H9 (cell line): ENCODE measurements around the gene PRPF40A. TPM values are rescaled to one million over a fixed set of nuclear protein-coding genes. Genes with fewer than 3 reads are reported as not detected.

Experiments
- DNase-seq: peaks from one replicate; pipeline ENCODE4 v3.0.0-alpha.2; 2017
- H2AFZ ChIP-seq: one replicate; pipeline ENCODE4 v1.6.1; 2013; ENCODE audit warnings: mild to moderate bottlenecking, low read length, control low read depth, moderate library complexity
- H2AK5ac ChIP-seq: 2 replicates; pipeline ENCODE4 v1.6.1; 2013; ENCODE audit warnings: low read length, control low read depth, mixed read lengths; ENCODE audit not compliant: insufficient read length
- H2BK120ac ChIP-seq: one replicate; pipeline ENCODE4 v1.6.1; 2013; ENCODE audit warnings: low read depth, mild to moderate bottlenecking, low read length, control low read depth, inconsistent platforms; ENCODE audit not compliant: poor library complexity, severe bottlenecking
- H2BK12ac ChIP-seq: 2 replicates; pipeline ENCODE4 v1.6.1; 2013; ENCODE audit warnings: low read length, control low read depth, mixed read lengths, low read depth; ENCODE audit not compliant: insufficient read length
- H2BK15ac ChIP-seq: 2 replicates; pipeline ENCODE4 v1.6.1; 2013; ENCODE audit warnings: low read depth, low read length, control low read depth
- H2BK20ac ChIP-seq: one replicate; pipeline ENCODE4 v1.6.1; 2013; ENCODE audit warnings: low read depth, mild to moderate bottlenecking, low read length, control low read depth, inconsistent platforms; ENCODE audit not compliant: poor library complexity, severe bottlenecking
- H2BK5ac ChIP-seq: 2 replicates; pipeline ENCODE4 v1.6.1; 2013; ENCODE audit warnings: low read length, control low read depth, mixed read lengths; ENCODE audit not compliant: insufficient read length
- H3K14ac ChIP-seq: 2 replicates; pipeline ENCODE4 v1.6.1; 2013; ENCODE audit warnings: low read length, control low read depth; ENCODE audit not compliant: insufficient read depth
- H3K18ac ChIP-seq: 2 replicates; pipeline ENCODE4 v1.6.1; 2013; ENCODE audit warnings: low read depth, mild to moderate bottlenecking, mixed read lengths, low read length, control low read depth; ENCODE audit not compliant: insufficient read length
- H3K23ac ChIP-seq: 2 replicates; pipeline ENCODE4 v1.6.1; 2013; ENCODE audit warnings: low read length, control low read depth, mixed read lengths, low read depth; ENCODE audit not compliant: insufficient read length
- H3K23me2 ChIP-seq: 2 replicates; pipeline ENCODE4 v1.6.1; 2013; ENCODE audit warnings: low read depth, mild to moderate bottlenecking, mixed read lengths, low read length, control low read depth; ENCODE audit not compliant: insufficient read length, poor library complexity, severe bottlenecking
- H3K27ac ChIP-seq: 2 replicates; pipeline ENCODE4 v1.5.1; 2013; ENCODE audit warnings: low read length, control low read depth, mixed read lengths, low read depth; ENCODE audit not compliant: insufficient read length
- H3K27me3 ChIP-seq: 2 replicates; pipeline ENCODE4 v1.6.1; 2013; ENCODE audit warnings: low read length, control low read depth, inconsistent platforms; ENCODE audit not compliant: insufficient read depth
- H3K4ac ChIP-seq: 2 replicates; pipeline ENCODE4 v1.6.1; 2013; ENCODE audit warnings: low read depth, mild to moderate bottlenecking, control low read depth, inconsistent platforms, low read length, moderate library complexity
- H3K4me1 ChIP-seq: 2 replicates; pipeline ENCODE4 v1.6.1; 2013; ENCODE audit warnings: low read length, control low read depth, inconsistent platforms; ENCODE audit not compliant: insufficient read depth
- H3K4me2 ChIP-seq: 2 replicates; pipeline ENCODE4 v1.6.1; 2013; ENCODE audit warnings: low read length, control low read depth, mixed read lengths; ENCODE audit not compliant: insufficient read length, insufficient read depth
- H3K56ac ChIP-seq: 2 replicates; pipeline ENCODE4 v1.6.1; 2013; ENCODE audit warnings: low read depth, mild to moderate bottlenecking, mixed read lengths, low read length, control low read depth; ENCODE audit not compliant: insufficient read length
- H3K79me1 ChIP-seq: 2 replicates; pipeline ENCODE4 v1.6.1; 2013; ENCODE audit warnings: low read depth, mild to moderate bottlenecking, moderate library complexity, low read length, control low read depth, inconsistent platforms; ENCODE audit not compliant: insufficient read depth, poor library complexity, severe bottlenecking
- H3K79me2 ChIP-seq: 2 replicates; pipeline ENCODE4 v1.6.1; 2013; ENCODE audit warnings: low read length, control low read depth, inconsistent platforms; ENCODE audit not compliant: insufficient read depth
- H3K9ac ChIP-seq: 2 replicates; pipeline ENCODE4 v1.6.1; 2013; ENCODE audit warnings: low read length, control low read depth, mixed read lengths; ENCODE audit not compliant: insufficient read length; ENCODE audit errors: extremely low read depth
- H3K9me3 ChIP-seq: one replicate; pipeline ENCODE4 v1.6.1; 2013; ENCODE audit warnings: low read depth, low read length, inconsistent platforms; ENCODE audit not compliant: control insufficient read depth
- H3T11ph ChIP-seq: one replicate; pipeline ENCODE4 v1.6.1; 2013; ENCODE audit warnings: mild to moderate bottlenecking, low read length, control low read depth, inconsistent platforms
- H4K20me1 ChIP-seq: one replicate; pipeline ENCODE4 v1.6.1; 2013; ENCODE audit not compliant: control insufficient read depth, insufficient read length, insufficient read depth
- H4K5ac ChIP-seq: 2 replicates; pipeline ENCODE4 v1.6.1; 2013; ENCODE audit warnings: low read depth, mild to moderate bottlenecking, mixed read lengths, low read length, control low read depth; ENCODE audit not compliant: insufficient read length
- H4K8ac ChIP-seq: replicated peaks from 2 replicates; pipeline ENCODE4 v1.6.1; 2013; ENCODE audit warnings: low read length, control low read depth, mixed read lengths, low read depth; ENCODE audit not compliant: insufficient read length
- H4K91ac ChIP-seq: 2 replicates; pipeline ENCODE4 v1.6.1; 2013; ENCODE audit warnings: low read depth, mild to moderate bottlenecking, moderate library complexity, mixed read lengths, low read length, control low read depth; ENCODE audit not compliant: insufficient read length
- H3K27ac Mint-ChIP-seq, 3 experiments: 2 replicates in 2 of 3; 3 replicates in 1 of 3; pipeline ENCODE4 v1.8.0; 2020 to 2021; ENCODE audit warnings: mixed read lengths in 3 of 3, mild to moderate bottlenecking in 1 of 3, moderate library complexity in 1 of 3
- H3K27me3 Mint-ChIP-seq: 2 replicates; pipeline ENCODE4 v1.8.0; 2021; ENCODE audit warnings: low read depth, mild to moderate bottlenecking, moderate library complexity, mixed read lengths
- H3K36me3 Mint-ChIP-seq, 3 experiments: 2 replicates in 2 of 3; 3 replicates in 1 of 3; pipeline ENCODE4 v1.8.0; 2020 to 2021; ENCODE audit warnings: low read depth in 3 of 3, mixed read lengths in 3 of 3; ENCODE audit not compliant: insufficient read depth in 1 of 3
- H3K4me1 Mint-ChIP-seq, 2 experiments: 2 replicates each; pipeline ENCODE4 v1.8.0; 2020; ENCODE audit warnings: mixed read lengths in 2 of 2
- H3K4me3 Mint-ChIP-seq, 2 experiments: 2 replicates in 1 of 2; 3 replicates in 1 of 2; pipeline ENCODE4 v1.8.0; 2020 to 2021; ENCODE audit warnings: mild to moderate bottlenecking in 2 of 2, mixed read lengths in 2 of 2, moderate library complexity in 1 of 2
- H3K9me3 Mint-ChIP-seq, 2 experiments: 2 replicates in 1 of 2; 3 replicates in 1 of 2; pipeline ENCODE4 v1.8.0; 2020; ENCODE audit warnings: mild to moderate bottlenecking in 2 of 2, mixed read lengths in 2 of 2, moderate library complexity in 1 of 2
- WGBS: extraction: QIAGEN DNeasy Blood & Tissue Kit; methylation state at CpG from one replicate; pipeline ENCODE4 v1.1.7; 2013; ENCODE audit warnings: missing lambda C conversion rate, low lambda C conversion rate, mixed read lengths; ENCODE audit not compliant: insufficient read length; ENCODE audit errors: extremely low coverage; 5-methylcytosine and 5-hydroxymethylcytosine counted together
- total RNA-seq: library from RNA; stranded (reverse); gene quantifications from 2 replicates; pipeline ENCODE4 v1.2.1, GENCODE V29; 2021
- TF ChIP-seq, protein P1 (sequence below): fragments of 200-600 bp; sonication (generic); conservative IDR thresholded peaks from 3 replicates; pipeline ENCODE4 v1.8.0; 2021; ENCODE audit warnings: antibody characterized with exemption, mild to moderate bottlenecking

Gene PRPF40A
- total RNA-seq, 1 experiment from 2014 or later = 158 TPM

DNA sequence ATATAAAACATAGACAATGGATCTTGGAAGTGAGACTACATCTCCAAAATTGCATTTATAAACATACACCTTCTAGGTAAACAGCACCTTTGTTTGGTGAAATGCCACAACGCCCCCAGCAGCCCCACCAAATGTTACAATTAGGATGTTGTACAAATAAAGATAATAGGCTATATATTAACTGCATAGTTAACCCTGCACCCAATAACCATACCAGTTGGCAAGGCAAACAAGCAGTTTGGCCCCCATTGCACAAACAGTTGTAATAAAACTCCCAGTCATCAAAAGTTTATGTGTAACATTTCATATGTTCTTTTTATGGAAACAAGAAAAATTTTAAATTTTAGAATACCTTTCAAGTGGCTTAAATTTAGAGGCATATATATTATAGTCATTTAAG lies 67.3 kb downstream of the PRPF40A start:
- Mint-ChIP-seq H3K4me1 (peaks cover 13 to 42% of the 10 kb centered on the region in 2 experiments), H3K4me3 (no peak overlapping the region), H3K27ac (peak overlapping the region in 1 of 3 experiments; percentile 63; a peak in 1 of 7 replicates), H3K9me3 (no peaks in the 10 kb centered on the region), H3K27me3 (no peaks in the 10 kb centered on the region), H3K36me3 (peaks cover 0 to 28% (median 15%) of the 10 kb centered on the region in 3 experiments; a peak in 6 of 7 replicates)
- Histone ChIP-seq H3K9me3 (no peaks in the 10 kb centered on the region), H4K5ac (no peak overlapping the region), H4K91ac (no peak overlapping the region), H3K9ac (no peak overlapping the region), H3K27me3 (no peaks in the 10 kb centered on the region), H3K79me1 (no peaks in the 10 kb centered on the region), H3K4me2 (no peak overlapping the region), H2AK5ac (no peak overlapping the region), H3K27ac (no peak overlapping the region), H4K20me1 (no peaks in the 10 kb centered on the region), H3T11ph (no peak overlapping the region), H3K18ac (no peak overlapping the region), H2BK5ac (no peak overlapping the region), H2BK12ac (no peak overlapping the region), H3K4ac (no peak overlapping the region), H3K4me1 (peaks cover 3% of the 10 kb centered on the region; the same call in 1 of the 2 replicates), H4K8ac (no peak overlapping the region), H3K79me2 (no peaks in the 10 kb centered on the region), H2BK15ac (no peak overlapping the region), H3K56ac (no peak overlapping the region), H3K23me2 (no peaks in the 10 kb centered on the region), H2BK20ac (no peak overlapping the region), H2AFZ (no peak overlapping the region), H2BK120ac (no peak overlapping the region), H3K14ac (no peak overlapping the region), H3K23ac (no peak overlapping the region)
- no CpG with 5 or more reads among the region's 1 CpG for WGBS
- TF ChIP-seq, protein P1, sequence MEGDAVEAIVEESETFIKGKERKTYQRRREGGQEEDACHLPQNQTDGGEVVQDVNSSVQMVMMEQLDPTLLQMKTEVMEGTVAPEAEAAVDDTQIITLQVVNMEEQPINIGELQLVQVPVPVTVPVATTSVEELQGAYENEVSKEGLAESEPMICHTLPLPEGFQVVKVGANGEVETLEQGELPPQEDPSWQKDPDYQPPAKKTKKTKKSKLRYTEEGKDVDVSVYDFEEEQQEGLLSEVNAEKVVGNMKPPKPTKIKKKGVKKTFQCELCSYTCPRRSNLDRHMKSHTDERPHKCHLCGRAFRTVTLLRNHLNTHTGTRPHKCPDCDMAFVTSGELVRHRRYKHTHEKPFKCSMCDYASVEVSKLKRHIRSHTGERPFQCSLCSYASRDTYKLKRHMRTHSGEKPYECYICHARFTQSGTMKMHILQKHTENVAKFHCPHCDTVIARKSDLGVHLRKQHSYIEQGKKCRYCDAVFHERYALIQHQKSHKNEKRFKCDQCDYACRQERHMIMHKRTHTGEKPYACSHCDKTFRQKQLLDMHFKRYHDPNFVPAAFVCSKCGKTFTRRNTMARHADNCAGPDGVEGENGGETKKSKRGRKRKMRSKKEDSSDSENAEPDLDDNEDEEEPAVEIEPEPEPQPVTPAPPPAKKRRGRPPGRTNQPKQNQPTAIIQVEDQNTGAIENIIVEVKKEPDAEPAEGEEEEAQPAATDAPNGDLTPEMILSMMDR = no peak
- no peak for DNase-seq
